H1 (cell line): Measurements from ENCODE around the gene IDUA. TPM values are rescaled to one million over a fixed set of nuclear protein-coding genes. Genes with fewer than 3 reads are reported as not detected.

Experiments
- CTCF ChIA-PET: fragments of 300-600 bp; sonication (Branson Sonifier 250); formaldehyde crosslinking; loops from one replicate; lab custom pipeline; 2021; ENCODE audit not compliant: partially characterized antibody; lab: Charles Lee
- POLR2A ChIA-PET: fragments of 300-600 bp; sonication (Branson Sonifier 250); formaldehyde crosslinking; loops from one replicate; lab custom pipeline; 2021; ENCODE audit warnings: inconsistent platforms; ENCODE audit not compliant: partially characterized antibody; lab: Charles Lee
- DNase-seq, 2 experiments: peaks; one replicate each; pipeline versions ENCODE4 v3.0.0 to v3.0.0-alpha.2; 2010 to 2022; ENCODE audit warnings: low spot score in 2 of 2, low read depth in 1 of 2, mixed read lengths in 1 of 2
- FAIRE-seq: peaks from 2 replicates; lab custom pipeline; 2011; peaks lifted over from hg19 to GRCh38; lab: Jason Lieb, UNC
- H2AFZ ChIP-seq: 2 replicates; pipeline ENCODE4 v1.8.1; 2012; ENCODE audit warnings: low read length, inconsistent platforms
- H2AK5ac ChIP-seq: 2 replicates; pipeline ENCODE4 v1.6.1; 2013; ENCODE audit warnings: low read depth, low read length
- H2BK120ac ChIP-seq: replicated peaks from 2 replicates; pipeline ENCODE3; 2013; ENCODE audit warnings: low read depth, low read length, inconsistent platforms
- H2BK12ac ChIP-seq: 2 replicates; pipeline ENCODE4 v1.6.1; 2013; ENCODE audit warnings: low read depth, low read length
- H2BK15ac ChIP-seq: 2 replicates; pipeline ENCODE4 v1.6.1; 2013; ENCODE audit warnings: low read length
- H2BK20ac ChIP-seq: 2 replicates; pipeline ENCODE4 v1.6.1; 2013; ENCODE audit warnings: low read length
- H2BK5ac ChIP-seq: 2 replicates; pipeline ENCODE4 v1.6.1; 2013; ENCODE audit warnings: low read depth, low read length
- H3K14ac ChIP-seq: 2 replicates; pipeline ENCODE4 v1.6.1; 2013; ENCODE audit warnings: inconsistent platforms; ENCODE audit not compliant: insufficient read length
- H3K18ac ChIP-seq: 2 replicates; pipeline ENCODE4 v1.6.1; 2013; ENCODE audit warnings: low read length; ENCODE audit errors: extremely low read depth
- H3K23ac ChIP-seq: 2 replicates; pipeline ENCODE4 v1.6.1; 2013; ENCODE audit warnings: inconsistent platforms; ENCODE audit not compliant: insufficient read length
- H3K23me2 ChIP-seq: 2 replicates; pipeline ENCODE4 v1.6.1; 2013; ENCODE audit warnings: low read depth, low read length
- H3K27ac ChIP-seq: 2 replicates; pipeline ENCODE4 v1.6.1; 2011; ENCODE audit warnings: low read depth, low read length, inconsistent platforms
- H3K27me3 ChIP-seq, 4 experiments: replicated peaks in 1 of 4; 1 replicate in 1 of 4; 2 replicates in 3 of 4; pipeline versions ENCODE4 v1.6.1 to v1.8.1; 2011 to 2013; ENCODE audit warnings: low read length in 3 of 4, mild to moderate bottlenecking in 3 of 4, inconsistent platforms in 2 of 4, mixed read lengths in 2 of 4, moderate library complexity in 1 of 4; ENCODE audit not compliant: control insufficient read depth in 3 of 4, insufficient read depth in 3 of 4; ENCODE audit errors: extremely low read depth in 1 of 4
- H3K36me3 ChIP-seq, 4 experiments: 2 replicates each; pipeline versions ENCODE4 v1.6.1 to v1.8.1; 2011 to 2013; ENCODE audit warnings: mild to moderate bottlenecking in 4 of 4, low read length in 3 of 4, moderate library complexity in 2 of 4, control low read depth in 1 of 4, inconsistent platforms in 1 of 4; ENCODE audit not compliant: insufficient read depth in 4 of 4, control insufficient read depth in 2 of 4
- H3K4ac ChIP-seq: replicated peaks from 2 replicates; pipeline ENCODE3; 2013; ENCODE audit warnings: low read length, low read depth, mixed read lengths, inconsistent platforms; ENCODE audit not compliant: insufficient read length
- H3K4me1 ChIP-seq, 4 experiments: replicated peaks in 1 of 4; 1 replicate in 1 of 4; 2 replicates in 3 of 4; pipeline versions ENCODE4 v1.6.1 to v1.8.1; 2011 to 2013; ENCODE audit warnings: low read length in 3 of 4, inconsistent platforms in 2 of 4, mixed read lengths in 1 of 4; ENCODE audit not compliant: insufficient read depth in 4 of 4, control insufficient read depth in 3 of 4
- H3K4me2 ChIP-seq, 2 experiments: 2 replicates each; pipeline versions ENCODE4 v1.6.1 to v1.8.1; 2011 to 2013; ENCODE audit warnings: low read depth in 2 of 2, low read length in 2 of 2, control low read depth in 1 of 2, inconsistent platforms in 1 of 2, mild to moderate bottlenecking in 1 of 2; ENCODE audit not compliant: insufficient read depth in 1 of 2
- H3K4me3 ChIP-seq, 4 experiments: fragments of 200-600, 300-600 bp in 1 of 4; sonication (generic), shearing (Covaris generic), sonication (Bioruptor Twin) in 1 of 4; 2 replicates each; pipeline versions ENCODE4 v1.5.1 to v1.8.1; 2011 to 2016; ENCODE audit warnings: low read length in 4 of 4, low read depth in 3 of 4, control low read depth in 2 of 4, inconsistent platforms in 2 of 4, mild to moderate bottlenecking in 2 of 4, mixed read lengths in 1 of 4, moderate library complexity in 1 of 4; ENCODE audit not compliant: insufficient read depth in 2 of 4; ENCODE audit errors: extremely low read depth in 1 of 4
- H3K56ac ChIP-seq: replicated peaks from 2 replicates; pipeline ENCODE3; 2013; ENCODE audit warnings: low read depth, mild to moderate bottlenecking, mixed read lengths, low read length, inconsistent platforms; ENCODE audit not compliant: insufficient read length
- H3K79me1 ChIP-seq: 2 replicates; pipeline ENCODE4 v1.6.1; 2013; ENCODE audit warnings: low read depth, low read length, control low read depth
- H3K79me2 ChIP-seq, 2 experiments: 2 replicates each; pipeline versions ENCODE4 v1.6.1 to v1.8.1; 2012 to 2013; ENCODE audit warnings: low read length in 2 of 2, mild to moderate bottlenecking in 2 of 2, inconsistent platforms in 1 of 2; ENCODE audit not compliant: insufficient read depth in 2 of 2, control insufficient read depth in 1 of 2
- H3K9ac ChIP-seq, 4 experiments: replicated peaks in 1 of 4; 1 replicate in 1 of 4; 2 replicates in 3 of 4; pipeline versions ENCODE4 v1.6.1 to v1.8.1; 2011 to 2013; ENCODE audit warnings: low read depth in 3 of 4, low read length in 3 of 4, control low read depth in 2 of 4, mild to moderate bottlenecking in 2 of 4, moderate library complexity in 2 of 4, inconsistent platforms in 1 of 4; ENCODE audit errors: extremely low read depth in 1 of 4
- H3K9me3 ChIP-seq, 2 experiments: 2 replicates each; pipeline versions ENCODE4 v1.6.1 to v1.8.1; 2012 to 2013; ENCODE audit warnings: mild to moderate bottlenecking in 2 of 2, moderate library complexity in 2 of 2, control low read depth in 1 of 2, inconsistent platforms in 1 of 2, low read depth in 1 of 2, low read length in 1 of 2, mixed read lengths in 1 of 2; ENCODE audit not compliant: insufficient read depth in 2 of 2
- H4K20me1 ChIP-seq, 2 experiments: replicated peaks in 1 of 2; 2 replicates each; pipeline versions ENCODE3 to v1.8.1; 2011 to 2013; ENCODE audit warnings: inconsistent platforms in 2 of 2, low read length in 2 of 2, mild to moderate bottlenecking in 1 of 2; ENCODE audit not compliant: insufficient read depth in 2 of 2, control insufficient read depth in 1 of 2
- H4K5ac ChIP-seq: 2 replicates; pipeline ENCODE4 v1.6.1; 2013; ENCODE audit warnings: low read length, low read depth, mixed read lengths, inconsistent platforms; ENCODE audit not compliant: insufficient read length
- H4K8ac ChIP-seq: 2 replicates; pipeline ENCODE4 v1.8.0; 2013; ENCODE audit warnings: mild to moderate bottlenecking, moderate library complexity, low read length, inconsistent platforms; ENCODE audit not compliant: insufficient read depth; ENCODE audit errors: extremely low read depth
- H4K91ac ChIP-seq: replicated peaks from 2 replicates; pipeline ENCODE3; 2013; ENCODE audit warnings: low read length, mixed read lengths, inconsistent platforms; ENCODE audit not compliant: insufficient read length
- ASH2L ChIP-seq: fragments of 200-600, 300-600 bp; sonication (generic); IDR thresholded peaks from one replicate; pipeline ENCODE4 v1.7.1; 2017; ENCODE audit warnings: low read length
- CHD1 ChIP-seq: IDR thresholded peaks from 2 replicates; pipeline ENCODE4 v1.6.1; 2012; ENCODE audit warnings: low read depth, low read length, improper control_type of control experiment
- FOSL1 ChIP-seq: IDR thresholded peaks from 2 replicates; pipeline ENCODE4 v1.6.1; 2011; ENCODE audit warnings: mild to moderate bottlenecking, low read depth, low read length, moderate library complexity; ENCODE audit not compliant: insufficient read depth
- HDAC2 ChIP-seq, 2 experiments: fragments of 300-600 bp in 1 of 2; sonication (generic) in 1 of 2; IDR thresholded peaks; 2 replicates each; pipeline ENCODE4 v1.6.1; 2011 to 2012; ENCODE audit warnings: low read depth in 2 of 2, low read length in 2 of 2, mild to moderate bottlenecking in 2 of 2, moderate library complexity in 2 of 2, borderline replicate concordance in 1 of 2, inconsistent platforms in 1 of 2
- POLR2AphosphoS5 ChIP-seq: IDR thresholded peaks from 2 replicates; pipeline ENCODE4 v1.6.1; 2011; ENCODE audit warnings: low read depth, low read length
- RFX5 ChIP-seq: IDR thresholded peaks from 2 replicates; pipeline ENCODE4 v1.6.1; 2011; ENCODE audit warnings: low read depth, low read length, improper control_type of control experiment, borderline replicate concordance
- SIN3A ChIP-seq, 2 experiments: IDR thresholded peaks in 1 of 2; conservative IDR thresholded peaks in 1 of 2; 2 replicates each; pipeline ENCODE4 v1.6.1; 2011 to 2012; ENCODE audit warnings: low read length in 2 of 2, improper control_type of control experiment in 1 of 2, low read depth in 1 of 2, mild to moderate bottlenecking in 1 of 2
- SRF ChIP-seq: IDR thresholded peaks from 2 replicates; pipeline ENCODE4 v1.6.1; 2011; ENCODE audit warnings: mild to moderate bottlenecking, low read depth, low read length, moderate library complexity
- SUZ12 ChIP-seq: fragments of 200-600 bp; sonication (generic); IDR thresholded peaks from 2 replicates; pipeline ENCODE4 v1.6.1; 2012; ENCODE audit warnings: mild to moderate bottlenecking, inconsistent platforms, low read length, moderate library complexity, mixed read lengths
- USF2 ChIP-seq: IDR thresholded peaks from 2 replicates; pipeline ENCODE4 v1.6.1; 2011; ENCODE audit warnings: low read length, improper control_type of control experiment
- WGBS, 2 experiments: shearing (Covaris generic) in 1 of 2; methylation state at CpG; one replicate each; pipeline versions ENCODE4 v1.1.6 to v1.1.7; 2013 to 2015; ENCODE audit warnings: low lambda C conversion rate in 2 of 2, mixed read lengths in 2 of 2, inconsistent platforms in 1 of 2, low coverage in 1 of 2, missing lambda C conversion rate in 1 of 2; ENCODE audit not compliant: insufficient replicate concordance in 2 of 2, insufficient coverage in 1 of 2, insufficient read length in 1 of 2; ENCODE audit errors: extremely low coverage in 1 of 2, missing lambda C conversion rate in 1 of 2; 5-methylcytosine and 5-hydroxymethylcytosine counted together
- polyA plus RNA-seq, 7 experiments: library from polyadenylated mRNA; depleted of rRNA in 3 of 7; stranded (reverse) in 5 of 7; unstranded in 2 of 7; fragments of >200 nt in 5 of 7; fragments of 200-250 nt in 2 of 7; gene quantifications; 1 replicate in 5 of 7; 2 replicates in 1 of 7; 4 replicates in 1 of 7; pipeline versions ENCODE4 v1.2.1 to v1.2.3, GENCODE V29; 2011 to 2013; ENCODE audit warnings: missing spikeins in 2 of 7, mixed read lengths in 2 of 7
- total RNA-seq: library from RNA; stranded (reverse); fragmentation: NEBNext Ultra II Directional; extraction: Animal tissue kit (Norgen Biotek cat#: 25700); gene quantifications from 2 replicates; pipeline ENCODE4 v1.2.1, GENCODE V29; 2021

The IDUA gene
- total and polyA plus RNA-seq, 2 of the 8 experiments (the other 6 are each of a cell fraction or from before 2014, with no cell fraction given): 2.8 to 4.8 TPM

- FAIRE-seq (no peak), DNase-seq (no peak)
- Histone ChIP-seq H4K5ac (no peak overlapping the region), H3K4me1 (peaks cover 0 to 14% (median 9%) of the 10 kb centered on the region in 4 experiments; a peak in 6 of 7 replicates), H3K9ac (no peak overlapping the region), H3K23me2 (peaks cover 16% of the 10 kb centered on the region; the same call in 1 of the 2 replicates), H2BK20ac (no peak overlapping the region), H3K56ac (no peak overlapping the region), H3K18ac (no peak overlapping the region; the same call in 1 of the 2 replicates), H4K91ac (no peak overlapping the region), H3K27me3 (peaks cover 14 to 20% (median 17%) of the 10 kb centered on the region in 4 experiments), H4K8ac (no peak overlapping the region; the same call in 1 of the 2 replicates), H3K9me3 (no peaks in the 10 kb centered on the region), H3K4me2 (no peak overlapping the region), H3K79me2 (no peaks in the 10 kb centered on the region), H3K36me3 (no peaks in the 10 kb centered on the region), H3K27ac (no peak overlapping the region), H3K79me1 (peaks cover 6% of the 10 kb centered on the region), H3K23ac (no peak overlapping the region), H3K4ac (no peak overlapping the region), H3K4me3 (no peak overlapping the region), H2AK5ac (no peak overlapping the region), H2AFZ (no peak overlapping the region), H2BK120ac (no peak overlapping the region), H2BK12ac (no peak overlapping the region), H2BK5ac (no peak overlapping the region), H3K14ac (no peak overlapping the region), H4K20me1 (peaks cover 5 to 20% of the 10 kb centered on the region in 2 experiments), H2BK15ac (no peak overlapping the region)
- ChIA-PET CTCF (no interaction called here), POLR2A (interaction anchor here (0.9 kb wide), 1 partner anchor 9 kb away, joined by 4 read pairs; no protein-coding TSS in a partner anchor)
- 88% methylated on average over 23 of the region's 36 CpGs; no CpG with 5 or more reads in 1 of the 2 experiments for WGBS, 2 experiments
- TF ChIP-seq ASH2L (no peak), POLR2AphosphoS5 (no peak), SRF (no peak), RFX5 (no peak), HDAC2 (IDR thresholded peaks at IDR 0.05; ENCODE audit: borderline replicate concordance in 1 of 2, low read depth in 2 of 2, low read length in 2 of 2) (no peak), SUZ12 (no peak), CHD1 (no peak), SIN3A (conservative IDR thresholded peaks at IDR 0.05 in 1 of 2, IDR thresholded peaks at IDR 0.05 in 1 of 2; ENCODE audit: low read depth in 1 of 2, low read length in 2 of 2) (no peak), USF2 (no peak), FOSL1 (no peak)
These were observed 27.7 kb downstream of the IDUA start for GRCh38 chr4:1014291-1015167.
